ENCODE measurements around the gene MPV17L2.
"Not testable (repeated sequence)": the region's sequence is repeated elsewhere in the genome, so short reads cannot be mapped to it uniquely, and the experiment has no call there.

Gene MPV17L2

GRCh38 chr19:18206018-18206417 lies 13.0 kb downstream of the MPV17L2 start:
- H3K36me3 ChIP-seq (ENCODE audit: insufficient read depth, low read length) = no peaks in the 10 kb centered on the region
- H3K9me3 ChIP-seq (replicated peaks; ENCODE audit: low read length) = no peaks in the 10 kb centered on the region
- no peak overlapping the region for H3K4me2 ChIP-seq (ENCODE audit: low read length)
- no peak overlapping the region for H3K9ac ChIP-seq (ENCODE audit: low read depth, low read length)
- H3K4me1 ChIP-seq (ENCODE audit: control insufficient read depth, insufficient read depth, low read length) = peaks cover 23% of the 10 kb centered on the region
- H3K4me3 ChIP-seq (ENCODE audit: low read length) = no peak overlapping the region
- no peaks in the 10 kb centered on the region for H3K27me3 ChIP-seq (ENCODE audit: control insufficient read depth, insufficient read depth, low read length)

- no peaks in the 10 kb centered on the region for H3K9me3 ChIP-seq (replicated peaks; ENCODE audit: low read length)
- H3K4me2 ChIP-seq (ENCODE audit: low read length) = peak overlapping the region; percentile 56
- H3K4me3 ChIP-seq (ENCODE audit: low read length) = peak overlapping the region; percentile 29
- no peaks in the 10 kb centered on the region for H3K36me3 ChIP-seq (ENCODE audit: insufficient read depth, low read length)
- H3K4me1 ChIP-seq (ENCODE audit: control insufficient read depth, insufficient read depth, low read length) = peaks cover 17% of the 10 kb centered on the region
- H3K27me3 ChIP-seq (ENCODE audit: control insufficient read depth, insufficient read depth, low read length) = no peaks in the 10 kb centered on the region
- peak overlapping the region; percentile 47 for H3K9ac ChIP-seq (ENCODE audit: low read depth, low read length)
These were observed 15.3 kb downstream of the MPV17L2 start for GRCh38 chr19:18208098-18208951.

- H3K27me3 ChIP-seq (ENCODE audit: control insufficient read depth, insufficient read depth, low read length); H3K9me3 ChIP-seq (replicated peaks; ENCODE audit: low read length): not testable (repeated sequence)
These were observed 16.9 kb downstream of the MPV17L2 start for GRCh38 chr19:18209912-18210311.

GRCh38 chr19:18211683-18212082 lies 18.7 kb downstream of the MPV17L2 start:
- peaks cover 12% of the 10 kb centered on the region for H3K4me1 ChIP-seq (ENCODE audit: control insufficient read depth, insufficient read depth, low read length)
- no peak overlapping the region for H3K4me3 ChIP-seq (ENCODE audit: low read length)
- H3K27me3 ChIP-seq (ENCODE audit: control insufficient read depth, insufficient read depth, low read length) = no peaks in the 10 kb centered on the region
- no peaks in the 10 kb centered on the region for H3K9me3 ChIP-seq (replicated peaks; ENCODE audit: low read length)
- H3K4me2 ChIP-seq (ENCODE audit: low read length) = no peak overlapping the region
- no peaks in the 10 kb centered on the region for H3K36me3 ChIP-seq (ENCODE audit: insufficient read depth, low read length)
- no peak overlapping the region for H3K9ac ChIP-seq (ENCODE audit: low read depth, low read length)

More at GRCh38 chr19:18209912-18210311, 16.9 kb downstream of the MPV17L2 start:
- peaks cover 15% of the 10 kb centered on the region for H3K4me1 ChIP-seq (ENCODE audit: control insufficient read depth, insufficient read depth, low read length)
- not testable (repeated sequence) for H3K4me3 ChIP-seq (ENCODE audit: low read length); H3K36me3 ChIP-seq (ENCODE audit: insufficient read depth, low read length); H3K9ac ChIP-seq (ENCODE audit: low read depth, low read length); H3K4me2 ChIP-seq (ENCODE audit: low read length)

- Histone ChIP-seq H3K4me3 (ENCODE audit: low read length) (no peak overlapping the region), H3K9me3 (replicated peaks; ENCODE audit: low read length) (no peaks in the 10 kb centered on the region), H3K9ac (ENCODE audit: low read depth, low read length) (no peak overlapping the region), H3K4me1 (ENCODE audit: control insufficient read depth, insufficient read depth, low read length) (peaks cover 5% of the 10 kb centered on the region), H3K4me2 (ENCODE audit: low read length) (peak overlapping the region; percentile 63), H3K36me3 (ENCODE audit: insufficient read depth, low read length) (no peaks in the 10 kb centered on the region), H3K27me3 (ENCODE audit: control insufficient read depth, insufficient read depth, low read length) (no peaks in the 10 kb centered on the region)
These were observed 21.9 kb downstream of the MPV17L2 start for GRCh38 chr19:18214779-18215433.

GRCh38 chr19:18216789-18217188 lies 23.8 kb downstream of the MPV17L2 start:
- Histone ChIP-seq H3K4me2 (ENCODE audit: low read length) (no peak overlapping the region), H3K36me3 (ENCODE audit: insufficient read depth, low read length) (no peaks in the 10 kb centered on the region), H3K27me3 (ENCODE audit: control insufficient read depth, insufficient read depth, low read length) (peaks cover 1% of the 10 kb centered on the region), H3K4me1 (ENCODE audit: control insufficient read depth, insufficient read depth, low read length) (peaks cover 5% of the 10 kb centered on the region), H3K4me3 (ENCODE audit: low read length) (no peak overlapping the region), H3K9ac (ENCODE audit: low read depth, low read length) (no peak overlapping the region), H3K9me3 (replicated peaks; ENCODE audit: low read length) (no peaks in the 10 kb centered on the region)

- Histone ChIP-seq H3K4me1 (ENCODE audit: control insufficient read depth, insufficient read depth, low read length) (peaks cover 5% of the 10 kb centered on the region), H3K9me3 (replicated peaks; ENCODE audit: low read length) (no peaks in the 10 kb centered on the region), H3K27me3 (ENCODE audit: control insufficient read depth, insufficient read depth, low read length) (peaks cover 7% of the 10 kb centered on the region), H3K4me3 (ENCODE audit: low read length) (no peak overlapping the region), H3K4me2 (ENCODE audit: low read length) (no peak overlapping the region), H3K36me3 (ENCODE audit: insufficient read depth, low read length) (no peaks in the 10 kb centered on the region), H3K9ac (ENCODE audit: low read depth, low read length) (no peak overlapping the region)
These were observed 25.1 kb downstream of the MPV17L2 start for GRCh38 chr19:18218159-18218558.

GRCh38 chr19:18218600-18218999 lies 25.6 kb downstream of the MPV17L2 start:
- Histone ChIP-seq H3K4me3 (ENCODE audit: low read length) (no peak overlapping the region), H3K36me3 (ENCODE audit: insufficient read depth, low read length) (no peaks in the 10 kb centered on the region), H3K4me1 (ENCODE audit: control insufficient read depth, insufficient read depth, low read length) (peaks cover 5% of the 10 kb centered on the region), H3K27me3 (ENCODE audit: control insufficient read depth, insufficient read depth, low read length) (peaks cover 7% of the 10 kb centered on the region), H3K9ac (ENCODE audit: low read depth, low read length) (no peak overlapping the region), H3K4me2 (ENCODE audit: low read length) (no peak overlapping the region), H3K9me3 (replicated peaks; ENCODE audit: low read length) (no peaks in the 10 kb centered on the region)

- Histone ChIP-seq H3K4me3 (ENCODE audit: low read length) (no peak overlapping the region), H3K27me3 (ENCODE audit: control insufficient read depth, insufficient read depth, low read length) (peaks cover 8% of the 10 kb centered on the region), H3K9ac (ENCODE audit: low read depth, low read length) (no peak overlapping the region), H3K4me2 (ENCODE audit: low read length) (no peak overlapping the region), H3K9me3 (replicated peaks; ENCODE audit: low read length) (no peaks in the 10 kb centered on the region), H3K36me3 (ENCODE audit: insufficient read depth, low read length) (no peaks in the 10 kb centered on the region), H3K4me1 (ENCODE audit: control insufficient read depth, insufficient read depth, low read length) (peaks cover 10% of the 10 kb centered on the region)
These were observed 27.1 kb downstream of the MPV17L2 start for GRCh38 chr19:18219911-18220631.

GRCh38 chr19:18220632-18221275 lies 27.7 kb downstream of the MPV17L2 start:
- Histone ChIP-seq H3K36me3 (ENCODE audit: insufficient read depth, low read length) (no peaks in the 10 kb centered on the region), H3K4me2 (ENCODE audit: low read length) (no peak overlapping the region), H3K9me3 (replicated peaks; ENCODE audit: low read length) (no peaks in the 10 kb centered on the region), H3K4me1 (ENCODE audit: control insufficient read depth, insufficient read depth, low read length) (peaks cover 12% of the 10 kb centered on the region), H3K9ac (ENCODE audit: low read depth, low read length) (no peak overlapping the region), H3K27me3 (ENCODE audit: control insufficient read depth, insufficient read depth, low read length) (peaks cover 15% of the 10 kb centered on the region), H3K4me3 (ENCODE audit: low read length) (no peak overlapping the region)

Measured in skeletal muscle satellite cell (primary cell).